Testis (tissue), 2 donors: ENCODE results near the gene NTNG2.

Source experiments
- POLR2A ChIP-seq: fragments of 450-650 bp; IDR thresholded peaks from one replicate; pipeline ENCODE4 v1.6.1; 2017; ENCODE audit warnings: antibody characterized with exemption, mild to moderate bottlenecking, moderate library complexity
- TF ChIP-seq, protein P1 (sequence below), 3 experiments: fragments of 450-650 bp in 2 of 3; fragments of 200-600 bp in 1 of 3; sonication (generic) in 1 of 3; IDR thresholded peaks; one replicate each; pipeline ENCODE4 v1.5.1; 2016 to 2019; ENCODE audit warnings: antibody characterized with exemption in 3 of 3, mild to moderate bottlenecking in 2 of 3, moderate library complexity in 1 of 3

DNA sequence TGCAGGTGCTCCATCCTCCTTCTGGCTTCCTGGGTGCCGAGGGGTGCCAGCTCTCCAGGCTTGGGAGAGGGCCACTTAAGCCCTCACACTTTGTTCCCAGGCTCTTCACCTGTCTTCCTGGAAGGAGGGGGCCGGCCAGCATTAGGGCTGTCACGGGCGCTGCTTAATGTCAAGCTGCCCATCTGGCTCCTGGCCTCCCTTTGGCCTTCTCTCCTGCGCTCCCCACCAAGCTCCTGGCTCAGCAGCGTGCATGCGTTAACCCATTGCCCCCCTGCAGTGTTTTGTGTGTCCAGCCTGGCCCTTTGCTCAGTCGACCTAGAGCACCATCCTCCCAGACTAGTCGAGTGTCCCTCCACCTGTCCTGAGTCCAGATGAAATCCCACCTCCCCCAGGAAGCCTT, 21.3 kb downstream of the NTNG2 start:
- TF ChIP-seq, protein P1, sequence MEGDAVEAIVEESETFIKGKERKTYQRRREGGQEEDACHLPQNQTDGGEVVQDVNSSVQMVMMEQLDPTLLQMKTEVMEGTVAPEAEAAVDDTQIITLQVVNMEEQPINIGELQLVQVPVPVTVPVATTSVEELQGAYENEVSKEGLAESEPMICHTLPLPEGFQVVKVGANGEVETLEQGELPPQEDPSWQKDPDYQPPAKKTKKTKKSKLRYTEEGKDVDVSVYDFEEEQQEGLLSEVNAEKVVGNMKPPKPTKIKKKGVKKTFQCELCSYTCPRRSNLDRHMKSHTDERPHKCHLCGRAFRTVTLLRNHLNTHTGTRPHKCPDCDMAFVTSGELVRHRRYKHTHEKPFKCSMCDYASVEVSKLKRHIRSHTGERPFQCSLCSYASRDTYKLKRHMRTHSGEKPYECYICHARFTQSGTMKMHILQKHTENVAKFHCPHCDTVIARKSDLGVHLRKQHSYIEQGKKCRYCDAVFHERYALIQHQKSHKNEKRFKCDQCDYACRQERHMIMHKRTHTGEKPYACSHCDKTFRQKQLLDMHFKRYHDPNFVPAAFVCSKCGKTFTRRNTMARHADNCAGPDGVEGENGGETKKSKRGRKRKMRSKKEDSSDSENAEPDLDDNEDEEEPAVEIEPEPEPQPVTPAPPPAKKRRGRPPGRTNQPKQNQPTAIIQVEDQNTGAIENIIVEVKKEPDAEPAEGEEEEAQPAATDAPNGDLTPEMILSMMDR (IDR thresholded peaks at IDR 0.05): no peak
- no peak for TF ChIP-seq POLR2A
